ENCODE results near the gene FCRLB. TPM values are rescaled to one million over a fixed set of nuclear protein-coding genes. Genes with fewer than 3 reads are reported as not detected.

FCRLB gene
- total RNA-seq, 1 experiment from 2014 or later = not detected

DNA sequence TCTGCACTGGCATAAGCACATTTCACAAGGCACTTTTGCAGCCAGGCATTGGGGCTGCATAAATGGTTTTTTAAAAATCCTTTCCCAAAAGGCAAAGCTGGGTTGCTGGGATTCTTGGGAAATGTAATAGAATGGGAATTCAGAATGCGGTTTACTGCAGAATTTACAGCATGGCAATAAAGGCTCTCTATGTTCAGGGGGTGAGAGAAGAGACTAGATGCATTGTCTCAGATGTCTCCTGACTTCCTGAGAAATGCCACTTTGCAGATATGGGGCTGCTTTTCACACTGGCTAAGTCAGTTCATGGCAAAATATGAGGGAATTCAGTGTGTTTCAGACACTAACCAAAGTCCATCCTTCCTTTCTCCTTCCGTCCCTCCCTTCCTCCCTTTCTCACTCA, 44.9 kb upstream of the FCRLB start:
- no CpG with 5 or more reads among the region's 2 CpGs for whole genome bisulfite sequencing (ENCODE audit: extremely low coverage, insufficient read length, low lambda C conversion rate)

More for the DNA sequence above, 44.9 kb upstream of the FCRLB start:
- H2BK15ac ChIP-seq (ENCODE audit: low read depth, low read length) = no peak overlapping the region
- no peak overlapping the region for H3K56ac ChIP-seq (ENCODE audit: insufficient read length, low read depth, low read length)
- no peak overlapping the region for H2BK12ac ChIP-seq (ENCODE audit: insufficient read length, low read depth, low read length)
- Mint-ChIP-seq H3K36me3 (ENCODE audit: insufficient read depth in 1 of 3, low read depth in 3 of 3) (no peaks in the 10 kb centered on the region; a peak in 1 of 7 replicates), H3K4me3 (no peak overlapping the region), H3K27ac (no peak overlapping the region), H3K27me3 (ENCODE audit: low read depth) (no peaks in the 10 kb centered on the region; the same call in none of the 2 replicates), H3K9me3 (no peaks in the 10 kb centered on the region), H3K4me1 (peaks cover 7 to 16% of the 10 kb centered on the region in 2 experiments)
- TF ChIP-seq, protein P1, sequence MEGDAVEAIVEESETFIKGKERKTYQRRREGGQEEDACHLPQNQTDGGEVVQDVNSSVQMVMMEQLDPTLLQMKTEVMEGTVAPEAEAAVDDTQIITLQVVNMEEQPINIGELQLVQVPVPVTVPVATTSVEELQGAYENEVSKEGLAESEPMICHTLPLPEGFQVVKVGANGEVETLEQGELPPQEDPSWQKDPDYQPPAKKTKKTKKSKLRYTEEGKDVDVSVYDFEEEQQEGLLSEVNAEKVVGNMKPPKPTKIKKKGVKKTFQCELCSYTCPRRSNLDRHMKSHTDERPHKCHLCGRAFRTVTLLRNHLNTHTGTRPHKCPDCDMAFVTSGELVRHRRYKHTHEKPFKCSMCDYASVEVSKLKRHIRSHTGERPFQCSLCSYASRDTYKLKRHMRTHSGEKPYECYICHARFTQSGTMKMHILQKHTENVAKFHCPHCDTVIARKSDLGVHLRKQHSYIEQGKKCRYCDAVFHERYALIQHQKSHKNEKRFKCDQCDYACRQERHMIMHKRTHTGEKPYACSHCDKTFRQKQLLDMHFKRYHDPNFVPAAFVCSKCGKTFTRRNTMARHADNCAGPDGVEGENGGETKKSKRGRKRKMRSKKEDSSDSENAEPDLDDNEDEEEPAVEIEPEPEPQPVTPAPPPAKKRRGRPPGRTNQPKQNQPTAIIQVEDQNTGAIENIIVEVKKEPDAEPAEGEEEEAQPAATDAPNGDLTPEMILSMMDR (conservative IDR thresholded peaks at IDR 0.05) = no peak
- no peaks in the 10 kb centered on the region for H3K9me3 ChIP-seq (ENCODE audit: control insufficient read depth, low read depth, low read length)
- H4K91ac ChIP-seq (ENCODE audit: insufficient read length, low read depth, low read length) = no peak overlapping the region
- no peak overlapping the region for H3K23ac ChIP-seq (ENCODE audit: insufficient read length, low read depth, low read length)
- H3K79me1 ChIP-seq (ENCODE audit: insufficient read depth, low read depth, low read length, poor library complexity, severe bottlenecking) = no peaks in the 10 kb centered on the region
- H2BK5ac ChIP-seq (ENCODE audit: insufficient read length, low read length) = no peak overlapping the region
- H2AK5ac ChIP-seq (ENCODE audit: insufficient read length, low read length) = no peak overlapping the region
- H3K4me2 ChIP-seq (ENCODE audit: insufficient read depth, insufficient read length, low read length) = no peak overlapping the region
- no peak overlapping the region for H2BK120ac ChIP-seq (ENCODE audit: low read depth, low read length, poor library complexity, severe bottlenecking)
- no peak overlapping the region for H2AFZ ChIP-seq (ENCODE audit: low read length)
- no peaks in the 10 kb centered on the region for H3K4me1 ChIP-seq (ENCODE audit: insufficient read depth, low read length)
- H3K79me2 ChIP-seq (ENCODE audit: insufficient read depth, low read length) = no peaks in the 10 kb centered on the region
- H3K9ac ChIP-seq (ENCODE audit: extremely low read depth, insufficient read length, low read length) = no peak overlapping the region
- H3K14ac ChIP-seq (ENCODE audit: insufficient read depth, low read length) = no peak overlapping the region
- H3K23me2 ChIP-seq (ENCODE audit: insufficient read length, low read depth, low read length, poor library complexity, severe bottlenecking) = no peaks in the 10 kb centered on the region
- no peak overlapping the region for H3K18ac ChIP-seq (ENCODE audit: insufficient read length, low read depth, low read length)
- H4K5ac ChIP-seq (ENCODE audit: insufficient read length, low read depth, low read length) = no peak overlapping the region
- no peaks in the 10 kb centered on the region for H3K27me3 ChIP-seq (ENCODE audit: insufficient read depth, low read length)
- no peak overlapping the region for H3T11ph ChIP-seq (ENCODE audit: low read length)
- H4K8ac ChIP-seq (replicated peaks; ENCODE audit: insufficient read length, low read depth, low read length) = no peak overlapping the region
- H3K27ac ChIP-seq (ENCODE audit: insufficient read length, low read depth, low read length) = no peak overlapping the region
- no peaks in the 10 kb centered on the region for H4K20me1 ChIP-seq (ENCODE audit: control insufficient read depth, insufficient read depth, insufficient read length)
- no peak overlapping the region for H3K4ac ChIP-seq (ENCODE audit: low read depth, low read length)
- H2BK20ac ChIP-seq (ENCODE audit: low read depth, low read length, poor library complexity, severe bottlenecking) = no peak overlapping the region
- no peak for DNase-seq
